ENCODE results near the gene CERS5.
"Not testable (repeated sequence)": the region's sequence is repeated elsewhere in the genome, so short reads cannot be mapped to it uniquely, and the experiment has no call there.

GRCh38 chr12:50084409-50084774, 82.8 kb downstream of the CERS5 start:
- not testable (repeated sequence) for TF ChIP-seq HDGF (IDR thresholded peaks at IDR 0.05; ENCODE audit: borderline replicate concordance); ZNF384 (IDR thresholded peaks at IDR 0.05); LEF1 (IDR thresholded peaks at IDR 0.05; ENCODE audit: borderline replicate concordance); FOXK2 (IDR thresholded peaks at IDR 0.05)
- TF ChIP-seq, protein P1, sequence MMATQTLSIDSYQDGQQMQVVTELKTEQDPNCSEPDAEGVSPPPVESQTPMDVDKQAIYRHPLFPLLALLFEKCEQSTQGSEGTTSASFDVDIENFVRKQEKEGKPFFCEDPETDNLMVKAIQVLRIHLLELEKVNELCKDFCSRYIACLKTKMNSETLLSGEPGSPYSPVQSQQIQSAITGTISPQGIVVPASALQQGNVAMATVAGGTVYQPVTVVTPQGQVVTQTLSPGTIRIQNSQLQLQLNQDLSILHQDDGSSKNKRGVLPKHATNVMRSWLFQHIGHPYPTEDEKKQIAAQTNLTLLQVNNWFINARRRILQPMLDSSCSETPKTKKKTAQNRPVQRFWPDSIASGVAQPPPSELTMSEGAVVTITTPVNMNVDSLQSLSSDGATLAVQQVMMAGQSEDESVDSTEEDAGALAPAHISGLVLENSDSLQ (IDR thresholded peaks at IDR 0.05): not testable (repeated sequence)

Measured in HEK293T (cell line).